Epithelial cell of esophagus (primary cell): Measurements from ENCODE around the gene TMEM41B.
A peak's percentile ranks its signal among the peaks of the same experiment; 100 is the strongest.
"Not testable (repeated sequence)": the region's sequence is repeated elsewhere in the genome, so short reads cannot be mapped to it uniquely, and the experiment has no call there.

Experiments
- DNase-seq: peaks from one replicate; pipeline ENCODE4 v3.0.0; 2010; ENCODE audit warnings: low read depth
- H3K4me3 ChIP-seq: 2 replicates; pipeline ENCODE4 v1.5.1; 2011; ENCODE audit warnings: mild to moderate bottlenecking, low read length, control low read depth
- CTCF ChIP-seq: IDR thresholded peaks from 2 replicates; pipeline ENCODE4 v1.5.1; 2011; ENCODE audit warnings: low read depth, mild to moderate bottlenecking, low read length, control low read depth, inconsistent platforms; ENCODE audit not compliant: insufficient read depth; ENCODE audit errors: missing control alignments

TMEM41B gene

GRCh38 chr11:9253086-9253485 lies 61.3 kb downstream of the TMEM41B start:
- DNase-seq, result no peak
- TF ChIP-seq CTCF, result no peak
- no peak overlapping the region for H3K4me3 ChIP-seq

- peak; percentile 64 for DNase-seq
- no peak overlapping the region for H3K4me3 ChIP-seq
- TF ChIP-seq CTCF, result no peak
Measured at GRCh38 chr11:9251311-9251710, 63.1 kb downstream of the TMEM41B start.

- no peak overlapping the region for H3K4me3 ChIP-seq
- no peak for DNase-seq
Measured at GRCh38 chr11:9250139-9250582, 64.2 kb downstream of the TMEM41B start.

GRCh38 chr11:9249252-9249651 lies 65.1 kb downstream of the TMEM41B start:
- no peak for DNase-seq
- no peak overlapping the region for H3K4me3 ChIP-seq
- TF ChIP-seq CTCF, result no peak

More at GRCh38 chr11:9250139-9250582, 64.2 kb downstream of the TMEM41B start:
- no peak for TF ChIP-seq CTCF

GRCh38 chr11:9247863-9248262 lies 66.5 kb downstream of the TMEM41B start:
- DNase-seq, result no peak
- H3K4me3 ChIP-seq, result no peak overlapping the region
- no peak for TF ChIP-seq CTCF

- H3K4me3 ChIP-seq, DNase-seq: not testable (repeated sequence)
Measured at GRCh38 chr11:9236242-9236641, 78.2 kb downstream of the TMEM41B start.

- no peak overlapping the region for H3K4me3 ChIP-seq
- no peak for DNase-seq
- TF ChIP-seq CTCF, result no peak
Measured at GRCh38 chr11:9232482-9232881, 81.9 kb downstream of the TMEM41B start.

GRCh38 chr11:9231848-9232177 lies 82.6 kb downstream of the TMEM41B start:
- no peak for TF ChIP-seq CTCF
- no peak for DNase-seq
- H3K4me3 ChIP-seq, result no peak overlapping the region
